Heart left ventricle (tissue), 13 donors: ENCODE measurements around the gene PLA2R1.

Experiments used
- CTCF ChIP-seq, 12 donors: fragments of 200-600 bp; sonication (generic) in 4 of 12; IDR thresholded peaks; one replicate each; pipeline versions ENCODE4 v1.5.0 to v1.8.0; 2018 to 2022; ENCODE audit warnings: antibody characterized with exemption in 12 of 12, mild to moderate bottlenecking in 5 of 12
- POLR2A ChIP-seq, 2 donors: fragments of 450-650 bp; IDR thresholded peaks; one replicate each; pipeline ENCODE4 v1.6.1; 2017; ENCODE audit warnings: antibody characterized with exemption in 2 of 2, mild to moderate bottlenecking in 2 of 2, moderate library complexity in 2 of 2
- donor health status: ischemic (EF 13 %, LVEDD 7.1; RV severe dilation, severe dysfunction).
- donor health status: DM: no; HTN: yes; CAD: no.
- donor health status: DM: no; HTN: no; CAD: no.
- donor health status: ischemic (EF 25% LVEDD 6.9; RV normal size, moderate dysfunction).
- donor health status: ischemic (EF 25% LVEDD 5.7; RV mildly dilated, moderate dysfunction).
- donor health status: ischemic (EF 35%, LVEDD 5.7; RV mildly dilated, moderate dysfunction).
- donor health status: nonischemic (EF 11% LVEDD 7.7; RV severe dilation, severe dysfunction).
- donor health status: DM: yes; HTN: yes; CAD: no.
- donor health status: PGD.
- donor health status: ischemic (EF 29% LVEDD 5.4; RV normal size, mild dysfunction).
- donor health status: nonischemic (EF 23%, LVEDD 6.1; RV moderate dilation, normal function).

- no peak for TF ChIP-seq CTCF (IDR thresholded peaks at IDR 0.05)
- TF ChIP-seq POLR2A (IDR thresholded peaks at IDR 0.05), result no peak
Measured at GRCh38 chr2:160108646-160109045, 46.2 kb upstream of the PLA2R1 start.
